ENCODE data around the gene TRIM17. TPM values are rescaled to one million over a fixed set of nuclear protein-coding genes. Genes with fewer than 3 reads are reported as not detected.
A peak's percentile ranks its signal among the peaks of the same experiment; 100 is the strongest.

Gene TRIM17, protein sequence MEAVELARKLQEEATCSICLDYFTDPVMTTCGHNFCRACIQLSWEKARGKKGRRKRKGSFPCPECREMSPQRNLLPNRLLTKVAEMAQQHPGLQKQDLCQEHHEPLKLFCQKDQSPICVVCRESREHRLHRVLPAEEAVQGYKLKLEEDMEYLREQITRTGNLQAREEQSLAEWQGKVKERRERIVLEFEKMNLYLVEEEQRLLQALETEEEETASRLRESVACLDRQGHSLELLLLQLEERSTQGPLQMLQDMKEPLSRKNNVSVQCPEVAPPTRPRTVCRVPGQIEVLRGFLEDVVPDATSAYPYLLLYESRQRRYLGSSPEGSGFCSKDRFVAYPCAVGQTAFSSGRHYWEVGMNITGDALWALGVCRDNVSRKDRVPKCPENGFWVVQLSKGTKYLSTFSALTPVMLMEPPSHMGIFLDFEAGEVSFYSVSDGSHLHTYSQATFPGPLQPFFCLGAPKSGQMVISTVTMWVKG
- total RNA-seq (1 to 10 TPM in 3 of 9 donors, under 1 TPM in 4, not detected in 2; 0.17 to 7.4 (median 0.96) TPM), polyA plus RNA-seq (1 to 10 TPM in 1 of 3 donors, under 1 TPM in 1, not detected in 1; 0.74 to 1.8 TPM)
- long read RNA-seq, donor 1: 0 reads
- long read RNA-seq, donor 2: 0 reads
- long read RNA-seq, donor 3: 0 reads
- long read RNA-seq, donor 4: 0 reads
- long read RNA-seq, donor 5, partial matches to known transcripts: 1 of 3 reads
- long read RNA-seq, donor 5, other reads (novel, unspliced or antisense): 2 of 3 reads
- long read RNA-seq, donor 6: 0 reads
- long read RNA-seq, donor 7: 0 reads
- long read RNA-seq, donor 8: 0 reads
- long read RNA-seq, donor 9: 0 reads
- long read RNA-seq, donor 10: 0 reads

DNA sequence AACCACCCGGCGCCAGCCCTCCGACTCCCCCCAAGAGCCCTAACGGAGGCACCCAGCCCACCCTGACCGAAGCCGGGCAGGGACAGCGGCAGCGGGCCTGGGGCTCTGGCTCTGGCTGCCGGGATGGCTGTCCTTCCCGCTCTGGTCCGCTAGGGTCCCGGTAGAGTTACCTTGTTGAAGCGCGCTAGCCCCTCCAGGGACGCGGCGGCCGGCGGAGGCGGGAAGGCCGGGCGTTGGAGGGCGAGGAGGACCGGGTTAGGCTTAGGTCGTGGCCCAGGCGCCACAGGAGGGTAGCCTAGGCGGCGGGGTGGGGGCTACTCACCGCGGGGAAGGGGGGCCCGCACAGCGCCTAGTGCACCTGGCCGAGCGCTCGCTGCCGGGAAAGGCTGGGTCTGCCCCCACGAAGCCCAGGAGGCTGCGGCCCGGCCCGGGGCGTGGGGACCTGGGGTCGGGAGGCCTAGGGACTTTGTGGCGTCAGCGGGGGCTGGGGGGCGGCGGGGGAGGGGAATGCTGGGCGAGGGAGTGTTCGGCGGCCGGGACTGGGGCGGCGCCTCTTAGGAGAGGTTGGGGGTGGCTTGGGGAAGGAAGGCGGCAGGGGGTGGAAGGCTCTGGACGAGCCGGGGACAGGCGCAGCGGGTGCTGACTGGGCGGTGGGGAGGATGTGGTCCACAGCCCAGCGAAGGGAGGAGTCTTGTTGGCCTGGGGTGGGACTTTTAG, at the start of gene TRIM17:
Gene TRIM17, minus strand, starts transcription at position 645 of the 717 bp plus-strand sequence. CDS start 1,789 bp downstream, outside the sequence.
- Histone ChIP-seq H3K36me3 (replicated peaks in 1 of 2) (no peaks in the 10 kb centered on the region), H3K4me1 (replicated peaks in 1 of 2) (peaks cover 8 to 14% of the 10 kb centered on the region in 2 donors), H3K27ac (no peak within 1 kb of the TSS), H3K9me3 (replicated peaks in 1 of 3) (no peaks in the 10 kb centered on the region), H3K27me3 (peaks cover 14% of the 10 kb centered on the region), H3K4me3 (peak within 1 kb of the TSS in 2 of 4 donors; percentile 17 to 45)
- 2 to 4% (median 3%) methylated on average over 5 to 59 of the region's 59 CpGs for WGBS, 4 donors
- DNase-seq: no peak
- TF ChIP-seq CTCF (IDR thresholded peaks at IDR 0.05): peak in 2 of 6 experiments; percentile 21 to 37
- no peak for TF ChIP-seq POLR2A (IDR thresholded peaks at IDR 0.05)
- intact Hi-C loops (cut with DNase I): no loop called here

GRCh38 chr1:228465571-228466146, 49.0 kb upstream of the TRIM17 start:
- Histone ChIP-seq H3K4me3 (no peak overlapping the region), H3K9me3 (replicated peaks in 1 of 3) (no peaks in the 10 kb centered on the region), H3K4me1 (replicated peaks in 1 of 2) (peaks cover 0 to 16% of the 10 kb centered on the region in 2 donors), H3K27ac (no peak overlapping the region), H3K36me3 (replicated peaks in 1 of 2) (no peaks in the 10 kb centered on the region), H3K27me3 (peaks cover 30% of the 10 kb centered on the region)
- intact Hi-C loops (cut with DNase I): no loop called here
- WGBS, 4 donors: 52 to 77% (median 57%) methylated on average over 8 of the region's 8 CpGs
- DNase-seq: no peak
- TF ChIP-seq CTCF (IDR thresholded peaks at IDR 0.05) (no peak), POLR2A (IDR thresholded peaks at IDR 0.05) (no peak)

GRCh38 chr1:228465141-228465540, 48.5 kb upstream of the TRIM17 start:
- intact Hi-C loops (cut with DNase I): no loop called here
- H3K4me1 ChIP-seq (replicated peaks in 1 of 2): peaks cover 0 to 16% of the 10 kb centered on the region in 2 donors
- H3K27me3 ChIP-seq: peaks cover 30% of the 10 kb centered on the region
- no peak for DNase-seq
- TF ChIP-seq POLR2A (IDR thresholded peaks at IDR 0.05) (no peak), CTCF (IDR thresholded peaks at IDR 0.05) (no peak)
- H3K27ac ChIP-seq: no peak overlapping the region
- H3K36me3 ChIP-seq (replicated peaks in 1 of 2): no peaks in the 10 kb centered on the region
- no peaks in the 10 kb centered on the region for H3K9me3 ChIP-seq (replicated peaks in 1 of 3)
- 15 to 23% (median 17%) methylated on average over 13 of the region's 13 CpGs for WGBS, 4 donors
- peak overlapping the region in 1 of 4 donors; percentile 2 for H3K4me3 ChIP-seq

Measured in adrenal gland (tissue), 19 donors.